Mucosa of rectum (tissue), 2 donors: Measurements from ENCODE around the gene CRISPLD2.
"Not testable (repeated sequence)": the region's sequence is repeated elsewhere in the genome, so short reads cannot be mapped to it uniquely, and the experiment has no call there.

Experiments used
- H3K27ac ChIP-seq, 2 donors: one replicate each; pipeline ENCODE4 v1.7.0; 2013; ENCODE audit warnings: inconsistent platforms in 2 of 2, low read depth in 2 of 2, low read length in 2 of 2
- H3K27me3 ChIP-seq, 2 donors: one replicate each; pipeline ENCODE4 v1.7.0; 2013; ENCODE audit warnings: low read length in 2 of 2; ENCODE audit not compliant: control insufficient read depth in 2 of 2, insufficient read depth in 2 of 2
- H3K36me3 ChIP-seq, 2 donors: one replicate each; pipeline ENCODE4 v1.7.0; 2013; ENCODE audit warnings: low read length in 2 of 2; ENCODE audit not compliant: control insufficient read depth in 2 of 2, insufficient read depth in 2 of 2
- H3K4me1 ChIP-seq, 2 donors: one replicate each; pipeline ENCODE4 v1.7.0; 2013; ENCODE audit warnings: low read length in 2 of 2, mild to moderate bottlenecking in 1 of 2; ENCODE audit not compliant: control insufficient read depth in 2 of 2, insufficient read depth in 2 of 2
- H3K4me3 ChIP-seq, 2 donors: one replicate each; pipeline ENCODE4 v1.7.0; 2013; ENCODE audit warnings: low read length in 2 of 2
- H3K9ac ChIP-seq, 2 donors: one replicate each; pipeline ENCODE4 v1.7.0; 2013; ENCODE audit warnings: low read length in 2 of 2, low read depth in 1 of 2, mild to moderate bottlenecking in 1 of 2
- H3K9me3 ChIP-seq, 2 donors: one replicate each; pipeline ENCODE4 v1.7.0; 2013; ENCODE audit warnings: low read length in 2 of 2; ENCODE audit not compliant: control insufficient read depth in 2 of 2
- donor health status: healthy.
- donor health status: Normal muscosa, but diverticular disease.

The CRISPLD2 gene

GRCh38 chr16:84868328-84868727, 48.5 kb downstream of the CRISPLD2 start:
- no peaks in the 10 kb centered on the region for H3K9me3 ChIP-seq
- peaks cover 7 to 14% of the 10 kb centered on the region in 2 donors for H3K36me3 ChIP-seq
- no peak overlapping the region for H3K27ac ChIP-seq
- H3K9ac ChIP-seq, result no peak overlapping the region
- no peaks in the 10 kb centered on the region for H3K4me1 ChIP-seq
- no peaks in the 10 kb centered on the region for H3K27me3 ChIP-seq
- no peak overlapping the region for H3K4me3 ChIP-seq

GRCh38 chr16:84868829-84869472, 49.2 kb downstream of the CRISPLD2 start:
- H3K4me3 ChIP-seq, result no peak overlapping the region
- H3K36me3 ChIP-seq, result peaks cover 8 to 14% of the 10 kb centered on the region in 2 donors
- no peaks in the 10 kb centered on the region for H3K27me3 ChIP-seq
- no peak overlapping the region for H3K27ac ChIP-seq
- H3K4me1 ChIP-seq, result no peaks in the 10 kb centered on the region
- no peaks in the 10 kb centered on the region for H3K9me3 ChIP-seq
- H3K9ac ChIP-seq, result no peak overlapping the region

GRCh38 chr16:84869473-84869845, 49.7 kb downstream of the CRISPLD2 start:
- Histone ChIP-seq H3K9ac (no peak overlapping the region), H3K4me1 (no peaks in the 10 kb centered on the region), H3K4me3 (no peak overlapping the region), H3K36me3 (peaks cover 9 to 19% of the 10 kb centered on the region in 2 donors), H3K9me3 (no peaks in the 10 kb centered on the region), H3K27ac (no peak overlapping the region), H3K27me3 (no peaks in the 10 kb centered on the region)

- not testable (repeated sequence) for H3K4me1 ChIP-seq, H3K27me3 ChIP-seq, H3K9ac ChIP-seq, H3K27ac ChIP-seq, H3K4me3 ChIP-seq, H3K9me3 ChIP-seq
- H3K36me3 ChIP-seq, result peaks cover 10 to 23% of the 10 kb centered on the region in 2 donors
Measured at GRCh38 chr16:84872971-84873370, 53.2 kb downstream of the CRISPLD2 start.

DNA sequence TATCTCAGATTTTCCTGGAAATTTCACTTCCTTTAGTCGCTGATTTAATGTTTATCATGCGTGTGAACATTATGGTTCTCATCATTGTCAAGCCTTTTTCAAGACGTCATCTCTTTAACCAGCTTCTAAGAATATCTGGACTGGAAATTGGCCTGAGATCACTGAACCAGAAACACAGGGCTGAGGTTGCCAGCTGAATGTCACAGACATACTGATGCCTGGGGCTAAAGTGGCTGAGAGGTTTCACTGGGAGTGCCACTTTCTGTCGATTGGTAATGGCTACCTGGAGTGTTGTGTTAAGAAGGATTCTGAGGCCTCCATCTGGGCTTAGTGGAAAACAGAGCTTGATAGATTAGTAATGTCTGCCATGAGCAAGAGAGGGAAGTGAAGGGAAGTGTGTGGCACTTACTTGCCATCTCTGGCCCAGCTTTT, 54.2 kb downstream of the CRISPLD2 start:
- no peak overlapping the region for H3K27ac ChIP-seq
- no peaks in the 10 kb centered on the region for H3K9me3 ChIP-seq

GRCh38 chr16:84874553-84874952, 54.8 kb downstream of the CRISPLD2 start:
- Histone ChIP-seq H3K9me3 (no peaks in the 10 kb centered on the region), H3K9ac (no peak overlapping the region), H3K36me3 (peaks cover 6 to 14% of the 10 kb centered on the region in 2 donors), H3K4me1 (no peaks in the 10 kb centered on the region), H3K27ac (no peak overlapping the region), H3K4me3 (no peak overlapping the region), H3K27me3 (no peaks in the 10 kb centered on the region)

More for the DNA sequence above, 54.2 kb downstream of the CRISPLD2 start:
- peaks cover 6 to 15% of the 10 kb centered on the region in 2 donors for H3K36me3 ChIP-seq
- H3K4me3 ChIP-seq, result no peak overlapping the region
- no peaks in the 10 kb centered on the region for H3K27me3 ChIP-seq
- no peaks in the 10 kb centered on the region for H3K4me1 ChIP-seq
- H3K9ac ChIP-seq, result no peak overlapping the region

GRCh38 chr16:84874983-84875382, 55.2 kb downstream of the CRISPLD2 start:
- no peaks in the 10 kb centered on the region for H3K9me3 ChIP-seq
- no peak overlapping the region for H3K9ac ChIP-seq
- no peak overlapping the region for H3K27ac ChIP-seq
- no peak overlapping the region for H3K4me3 ChIP-seq
- peaks cover 6 to 14% of the 10 kb centered on the region in 2 donors for H3K36me3 ChIP-seq
- H3K27me3 ChIP-seq, result no peaks in the 10 kb centered on the region
- H3K4me1 ChIP-seq, result no peaks in the 10 kb centered on the region

DNA sequence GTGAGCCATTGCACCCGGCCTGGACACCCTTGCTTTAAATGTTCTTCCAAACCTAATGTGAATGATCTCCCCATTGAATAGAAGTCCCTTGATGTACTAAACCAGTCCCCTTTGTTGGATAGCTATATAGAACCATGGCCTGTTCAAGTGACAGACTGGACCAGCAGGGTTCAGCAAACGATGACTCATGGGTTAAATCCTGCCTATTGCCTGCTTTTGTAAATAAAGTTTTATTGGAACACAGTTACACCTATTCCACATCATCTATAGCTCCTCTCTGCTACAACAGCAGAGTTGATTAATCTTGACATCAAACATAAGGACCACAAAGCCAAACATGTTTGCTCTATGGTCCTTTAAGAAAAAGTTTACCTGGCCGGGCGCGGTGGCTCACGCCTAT, 56.1 kb downstream of the CRISPLD2 start:
- no peak overlapping the region for H3K27ac ChIP-seq
- H3K27me3 ChIP-seq, result no peaks in the 10 kb centered on the region
- no peaks in the 10 kb centered on the region for H3K9me3 ChIP-seq
- peaks cover 7 to 14% of the 10 kb centered on the region in 2 donors for H3K36me3 ChIP-seq
- no peaks in the 10 kb centered on the region for H3K4me1 ChIP-seq
- no peak overlapping the region for H3K4me3 ChIP-seq
- H3K9ac ChIP-seq, result no peak overlapping the region

GRCh38 chr16:84876873-84877606, 57.3 kb downstream of the CRISPLD2 start:
- Histone ChIP-seq H3K27ac (no peak overlapping the region), H3K9ac (no peak overlapping the region), H3K27me3 (no peaks in the 10 kb centered on the region)

DNA sequence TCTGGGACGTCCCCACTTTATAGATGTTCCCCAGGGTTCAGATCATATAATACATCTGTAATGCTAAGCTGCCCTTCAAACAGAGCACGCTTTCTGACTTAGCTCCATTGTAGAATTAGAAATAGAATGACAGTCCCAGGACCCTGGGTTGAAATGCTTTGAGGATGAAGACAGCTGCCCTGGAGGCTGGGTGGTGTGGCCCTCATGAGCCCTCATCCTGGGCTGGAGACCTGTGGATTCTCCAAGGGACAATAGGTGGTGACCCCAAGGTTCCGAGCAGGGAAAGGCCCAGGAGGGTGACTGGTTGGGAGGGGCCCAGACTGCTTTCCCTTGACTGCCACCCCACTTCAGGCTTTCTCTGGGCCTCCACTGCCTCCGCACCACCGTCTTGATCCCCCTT, 59.0 kb downstream of the CRISPLD2 start:
- no peak overlapping the region for H3K4me3 ChIP-seq
- no peaks in the 10 kb centered on the region for H3K9me3 ChIP-seq
- peaks cover 9% of the 10 kb centered on the region in 2 donors for H3K36me3 ChIP-seq
- no peak overlapping the region for H3K9ac ChIP-seq
- no peaks in the 10 kb centered on the region for H3K4me1 ChIP-seq
- H3K27me3 ChIP-seq, result no peaks in the 10 kb centered on the region
- no peak overlapping the region for H3K27ac ChIP-seq

More at GRCh38 chr16:84876873-84877606, 57.3 kb downstream of the CRISPLD2 start:
- no peak overlapping the region for H3K4me3 ChIP-seq
- no peaks in the 10 kb centered on the region for H3K9me3 ChIP-seq
- H3K4me1 ChIP-seq, result no peaks in the 10 kb centered on the region
- H3K36me3 ChIP-seq, result peaks cover 9 to 14% of the 10 kb centered on the region in 2 donors
